PC-9 (cell line): Measurements from ENCODE around the gene MAB21L4. TPM values are rescaled to one million over a fixed set of nuclear protein-coding genes. Genes with fewer than 3 reads are reported as not detected.

Experiments used
- BruUV-seq: library from RNA; stranded (reverse); fragments of 400-500 nt; replicated peaks from 2 replicates; lab custom pipeline; 2021; lab: Mats Ljungman, UMichigan
- CTCF ChIA-PET: fragments of 300-600 bp; sonication (Branson Sonifier 250); formaldehyde crosslinking; loops from one replicate; lab custom pipeline; 2022; ENCODE audit warnings: antibody characterized with exemption; lab: Charles Lee
- POLR2A ChIA-PET: fragments of 300-600 bp; sonication (Branson Sonifier 250); formaldehyde crosslinking; loops from one replicate; lab custom pipeline; 2022; ENCODE audit warnings: antibody characterized with exemption; ENCODE audit not compliant: unreplicated experiment; lab: Charles Lee
- DNase-seq, 2 experiments: peaks; one replicate each; pipeline versions ENCODE4 v3.0.0 to v3.0.0-alpha.2; 2015 to 2022; ENCODE audit warnings: mixed read lengths in 1 of 2
- H2AFZ ChIP-seq: fragments of 200-600 bp; sonication (generic); 2 replicates; pipeline ENCODE4 v1.8.1; 2017; ENCODE audit warnings: antibody characterized with exemption
- H3F3A ChIP-seq: fragments of 200-600 bp; sonication (generic); 2 replicates; pipeline ENCODE4 v1.8.1; 2017; ENCODE audit warnings: antibody characterized with exemption, mild to moderate bottlenecking, low read depth; ENCODE audit not compliant: insufficient read depth
- H3K27ac ChIP-seq: fragments of 200-600 bp; sonication (generic); 2 replicates; pipeline ENCODE4 v1.6.1; 2016; ENCODE audit warnings: mixed run types
- H3K27me3 ChIP-seq: fragments of 200-600 bp; sonication (generic); 2 replicates; pipeline ENCODE4 v1.6.1; 2016; ENCODE audit warnings: low read depth, mixed run types; ENCODE audit not compliant: insufficient read depth
- H3K36me3 ChIP-seq: fragments of 200-600 bp; sonication (generic); 2 replicates; pipeline ENCODE4 v1.6.1; 2016; ENCODE audit warnings: low read depth, mixed run types
- H3K4me1 ChIP-seq: fragments of 200-600 bp; sonication (generic); replicated peaks from 2 replicates; pipeline ENCODE4 v1.6.1; 2016; ENCODE audit warnings: mixed run types; ENCODE audit not compliant: insufficient read depth
- H3K4me2 ChIP-seq: fragments of 200-600 bp; sonication (generic); 2 replicates; pipeline ENCODE4 v1.6.1; 2017; ENCODE audit warnings: mixed run types
- H3K4me3 ChIP-seq: fragments of 200-600 bp; sonication (generic); 2 replicates; pipeline ENCODE4 v1.6.1; 2016; ENCODE audit warnings: mixed run types
- H3K79me2 ChIP-seq: fragments of 200-600 bp; sonication (generic); 2 replicates; pipeline ENCODE4 v1.6.1; 2017; ENCODE audit warnings: low read depth, mixed run types
- H3K9me2 ChIP-seq: fragments of 200-600 bp; sonication (generic); 2 replicates; pipeline ENCODE4 v1.8.1; 2017; ENCODE audit warnings: mild to moderate bottlenecking; ENCODE audit not compliant: insufficient read depth
- H3K9me3 ChIP-seq: fragments of 200-600 bp; sonication (generic); 2 replicates; pipeline ENCODE4 v1.8.1; 2016; ENCODE audit warnings: low read depth; ENCODE audit not compliant: insufficient read depth
- H4K20me1 ChIP-seq: fragments of 200-600 bp; sonication (generic); 2 replicates; pipeline ENCODE4 v1.8.1; 2017; ENCODE audit not compliant: insufficient read depth
- CTCF ChIP-seq: fragments of 200-600 bp; sonication (generic); conservative IDR thresholded peaks from 2 replicates; pipeline ENCODE4 v1.6.1; 2017; ENCODE audit warnings: mixed run types, antibody characterized with exemption, mild to moderate bottlenecking, moderate library complexity
- EZH2 ChIP-seq: fragments of 200-600 bp; sonication (generic); IDR thresholded peaks from 2 replicates; pipeline ENCODE4 v1.8.0; 2017; ENCODE audit warnings: antibody characterized with exemption, low read depth
- intact Hi-C: fragments of 100-400 bp; cut with micrococcal nuclease; formaldehyde crosslinking; loops from one replicate; pipeline ENCODE4 v1.10.0; 2022; ENCODE audit not compliant: unreplicated experiment
- total RNA-seq: library from RNA; stranded (reverse); gene quantifications from 2 replicates; pipeline ENCODE4 v1.2.3, GENCODE V29; 2021

Gene MAB21L4
- total RNA-seq, 1 experiment from 2014 or later = 68.8 TPM

GRCh38 chr2:240869956-240870875 is 25.7 kb downstream of the MAB21L4 start:
- TF ChIP-seq EZH2 (no peak), CTCF (no peak)
- H3K4me1 ChIP-seq = peaks cover 14% of the 10 kb centered on the region
- ChIA-PET CTCF (interaction anchor here (0.6 kb wide), 1 partner anchor 208 kb away, joined by 5 read pairs; no protein-coding TSS in a partner anchor), POLR2A (no interaction called here)
- H3K9me3 ChIP-seq = no peaks in the 10 kb centered on the region
- DNase-seq = no peak
- H3F3A ChIP-seq = peaks cover 5% of the 10 kb centered on the region; the same call in 1 of the 2 replicates
- intact Hi-C loops = no loop called here
- H4K20me1 ChIP-seq = no peaks in the 10 kb centered on the region
- H3K9me2 ChIP-seq = no peaks in the 10 kb centered on the region
- no TSS peak for BruUV-seq
- H3K36me3 ChIP-seq = no peaks in the 10 kb centered on the region
- H3K27ac ChIP-seq = no peak overlapping the region
- H3K27me3 ChIP-seq = no peaks in the 10 kb centered on the region
- no peak overlapping the region for H2AFZ ChIP-seq
- no peak overlapping the region for H3K4me3 ChIP-seq
- H3K4me2 ChIP-seq = no peak overlapping the region
- H3K79me2 ChIP-seq = no peaks in the 10 kb centered on the region

GRCh38 chr2:240869109-240869955 is 26.6 kb downstream of the MAB21L4 start:
- intact Hi-C loops = no loop called here
- ChIA-PET POLR2A (no interaction called here), CTCF (interaction anchor here (0.6 kb wide), 1 partner anchor 209 kb away, joined by 5 read pairs; no protein-coding TSS in a partner anchor)
- BruUV-seq = no TSS peak
- Histone ChIP-seq H3F3A (peaks cover 5% of the 10 kb centered on the region; the same call in 1 of the 2 replicates), H3K4me2 (peak overlapping the region; percentile 66; the same call in 1 of the 2 replicates), H3K4me3 (no peak overlapping the region), H3K9me2 (no peaks in the 10 kb centered on the region), H3K79me2 (no peaks in the 10 kb centered on the region), H3K27me3 (no peaks in the 10 kb centered on the region), H3K27ac (no peak overlapping the region), H3K36me3 (no peaks in the 10 kb centered on the region), H3K9me3 (no peaks in the 10 kb centered on the region), H2AFZ (no peak overlapping the region), H3K4me1 (peaks cover 14% of the 10 kb centered on the region), H4K20me1 (no peaks in the 10 kb centered on the region)
- TF ChIP-seq CTCF = no peak
- no peak for TF ChIP-seq EZH2
- no peak for DNase-seq
